Measurements from ENCODE around the gene MAN1A2. TPM values are rescaled to one million over a fixed set of nuclear protein-coding genes. Genes with fewer than 3 reads are reported as not detected.

MAN1A2 gene
- total and polyA plus RNA-seq, 2 experiments from 2014 or later, result 24.7 to 45.0 TPM

- Histone ChIP-seq H3K9me3 (ENCODE audit: low read depth) (no peaks in the 10 kb centered on the region), H2AFZ (no peak overlapping the region), H3K27ac (no peak overlapping the region), H3K36me3 (replicated peaks; ENCODE audit: insufficient read depth, low read depth) (no peaks in the 10 kb centered on the region), H3K4me2 (no peak overlapping the region), H3K79me2 (peaks cover 3% of the 10 kb centered on the region), H3K27me3 (no peaks in the 10 kb centered on the region), H3K4me3 (no peak overlapping the region), H3K4me1 (ENCODE audit: insufficient read depth) (no peaks in the 10 kb centered on the region), H3K9me2 (replicated peaks; ENCODE audit: insufficient read depth) (no peaks in the 10 kb centered on the region), H4K20me1 (ENCODE audit: insufficient read depth, poor library complexity, severe bottlenecking) (no peaks in the 10 kb centered on the region)
- TF ChIP-seq EZH2phosphoT487 (IDR thresholded peaks at IDR 0.05; ENCODE audit: low read depth, severe bottlenecking, unreplicated experiment) (no peak), EZH2 (IDR thresholded peaks at IDR 0.05; ENCODE audit: borderline replicate concordance) (no peak), CTCF (IDR thresholded peaks at IDR 0.05; ENCODE audit: poor library complexity) (no peak)
- WGBS (ENCODE audit: low lambda C conversion rate, missing lambda C conversion rate), result 97% methylated on average over 4 of the region's 4 CpGs
- no peak for DNase-seq (ENCODE audit: low spot score)
These were observed 47.7 kb downstream of the MAN1A2 start for GRCh38 chr1:117414943-117415342.

DNA sequence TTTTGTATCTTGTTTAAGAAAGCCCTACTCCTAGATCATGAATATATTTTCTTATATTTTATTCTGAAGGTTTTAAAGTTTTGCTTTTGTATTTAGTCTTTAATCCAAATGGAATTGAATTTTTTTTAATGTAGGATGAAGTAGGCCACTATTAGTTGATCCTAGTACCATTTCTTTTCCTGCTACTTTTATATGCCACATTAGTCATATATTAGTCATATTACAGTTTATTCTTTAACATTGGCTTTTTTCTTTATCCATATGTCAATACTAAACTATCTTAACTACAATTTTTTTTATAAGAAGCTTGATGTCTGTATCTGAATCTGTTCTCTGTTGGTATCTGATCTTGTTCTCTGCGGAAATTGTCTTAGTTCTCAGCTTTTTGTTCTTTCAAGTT, 48.8 kb downstream of the MAN1A2 start:
- Histone ChIP-seq H3K36me3 (replicated peaks; ENCODE audit: insufficient read depth, low read depth) (no peaks in the 10 kb centered on the region), H3K4me3 (no peak overlapping the region), H3K9me3 (ENCODE audit: low read depth) (no peaks in the 10 kb centered on the region), H3K79me2 (peaks cover 3% of the 10 kb centered on the region), H3K4me1 (ENCODE audit: insufficient read depth) (no peaks in the 10 kb centered on the region), H2AFZ (no peak overlapping the region), H3K27me3 (no peaks in the 10 kb centered on the region), H3K4me2 (no peak overlapping the region), H3K27ac (no peak overlapping the region), H3K9me2 (replicated peaks; ENCODE audit: insufficient read depth) (no peaks in the 10 kb centered on the region), H4K20me1 (ENCODE audit: insufficient read depth, poor library complexity, severe bottlenecking) (no peaks in the 10 kb centered on the region)
- TF ChIP-seq CTCF (IDR thresholded peaks at IDR 0.05; ENCODE audit: poor library complexity) (no peak), EZH2 (IDR thresholded peaks at IDR 0.05; ENCODE audit: borderline replicate concordance) (no peak), EZH2phosphoT487 (IDR thresholded peaks at IDR 0.05; ENCODE audit: low read depth, severe bottlenecking, unreplicated experiment) (no peak)
- DNase-seq (ENCODE audit: low spot score), result no peak
- WGBS (ENCODE audit: low lambda C conversion rate, missing lambda C conversion rate), result 90% methylated on average over 1 of the region's 1 CpG

GRCh38 chr1:117416546-117417125, 49.4 kb downstream of the MAN1A2 start:
- TF ChIP-seq EZH2 (IDR thresholded peaks at IDR 0.05; ENCODE audit: borderline replicate concordance) (no peak), EZH2phosphoT487 (IDR thresholded peaks at IDR 0.05; ENCODE audit: low read depth, severe bottlenecking, unreplicated experiment) (no peak), CTCF (IDR thresholded peaks at IDR 0.05; ENCODE audit: poor library complexity) (no peak)
- Histone ChIP-seq H3K27me3 (no peaks in the 10 kb centered on the region), H3K9me2 (replicated peaks; ENCODE audit: insufficient read depth) (no peaks in the 10 kb centered on the region), H3K36me3 (replicated peaks; ENCODE audit: insufficient read depth, low read depth) (no peaks in the 10 kb centered on the region), H3K27ac (no peak overlapping the region), H3K4me1 (ENCODE audit: insufficient read depth) (no peaks in the 10 kb centered on the region), H4K20me1 (ENCODE audit: insufficient read depth, poor library complexity, severe bottlenecking) (no peaks in the 10 kb centered on the region), H3K9me3 (ENCODE audit: low read depth) (no peaks in the 10 kb centered on the region), H2AFZ (no peak overlapping the region), H3K79me2 (peaks cover 3% of the 10 kb centered on the region), H3K4me3 (no peak overlapping the region), H3K4me2 (no peak overlapping the region)
- no peak for DNase-seq (ENCODE audit: low spot score)

Measured in hepatocyte (in vitro differentiated cells).